Right kidney (tissue), 1 donor: Measurements from ENCODE around the gene CXorf65.

ENCODE experiments used
- DNase-seq: peaks from one replicate; pipeline ENCODE4 v3.0.0-alpha.2; 2016

CXorf65 gene

GRCh38 chrX:71107245-71107644 is 705 bp upstream of the CXorf65 start:
- no peak for DNase-seq

GRCh38 chrX:71105628-71106027 is 912 bp downstream of the CXorf65 start:
- no peak for DNase-seq

GRCh38 chrX:71103110-71103983 is 3.2 kb downstream of the CXorf65 start:
- peak; percentile 31 for DNase-seq

- no peak for DNase-seq
Measured at GRCh38 chrX:71102292-71102691, 4.2 kb downstream of the CXorf65 start.

DNA sequence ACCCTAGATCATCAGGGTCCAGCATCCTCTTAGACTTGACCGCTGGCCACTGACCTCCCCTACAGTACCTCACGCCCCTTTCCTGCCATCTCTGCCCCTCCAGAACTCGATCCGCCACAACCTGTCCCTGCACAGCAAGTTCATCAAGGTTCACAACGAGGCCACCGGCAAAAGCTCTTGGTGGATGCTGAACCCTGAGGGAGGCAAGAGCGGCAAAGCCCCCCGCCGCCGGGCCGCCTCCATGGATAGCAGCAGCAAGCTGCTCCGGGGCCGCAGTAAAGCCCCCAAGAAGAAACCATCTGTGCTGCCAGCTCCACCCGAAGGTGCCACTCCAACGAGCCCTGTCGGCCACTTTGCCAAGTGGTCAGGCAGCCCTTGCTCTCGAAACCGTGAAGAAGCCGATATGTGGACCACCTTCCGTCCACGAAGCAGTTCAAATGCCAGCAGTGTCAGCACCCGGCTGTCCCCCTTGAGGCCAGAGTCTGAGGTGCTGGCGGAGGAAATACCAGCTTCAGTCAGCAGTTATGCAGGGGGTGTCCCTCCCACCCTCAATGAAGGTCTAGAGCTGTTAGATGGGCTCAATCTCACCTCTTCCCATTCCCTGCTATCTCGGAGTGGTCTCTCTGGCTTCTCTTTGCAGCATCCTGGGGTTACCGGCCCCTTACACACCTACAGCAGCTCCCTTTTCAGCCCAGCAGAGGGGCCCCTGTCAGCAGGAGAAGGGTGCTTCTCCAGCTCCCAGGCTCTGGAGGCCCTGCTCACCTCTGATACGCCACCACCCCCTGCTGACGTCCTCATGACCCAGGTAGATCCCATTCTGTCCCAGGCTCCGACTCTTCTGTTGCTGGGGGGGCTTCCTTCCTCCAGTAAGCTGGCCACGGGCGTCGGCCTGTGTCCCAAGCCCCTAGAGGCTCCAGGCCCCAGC is 5.7 kb downstream of the CXorf65 start:
- no peak for DNase-seq

DNA sequence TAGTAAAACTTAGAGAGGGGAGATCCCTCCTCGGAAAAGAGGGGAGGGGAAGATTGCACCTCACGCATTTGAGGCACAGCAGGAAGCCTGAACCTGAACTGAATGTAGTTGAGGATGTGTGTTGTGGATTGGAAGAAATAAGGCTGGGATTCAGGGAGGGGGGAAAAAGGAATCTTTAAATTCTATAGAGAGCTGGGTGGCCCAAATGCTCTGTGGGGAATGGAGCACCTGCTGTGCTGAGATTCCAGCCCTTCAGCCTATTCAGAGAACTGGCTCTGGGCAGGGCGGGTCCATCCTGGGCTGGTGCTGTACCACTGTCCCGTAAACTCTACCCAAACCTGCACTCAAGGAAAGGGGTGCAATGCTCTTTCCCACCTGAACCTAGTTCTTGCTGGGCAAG is 6.8 kb downstream of the CXorf65 start:
- no peak for DNase-seq

- no peak for DNase-seq
Measured at GRCh38 chrX:71098951-71099506, 7.5 kb downstream of the CXorf65 start.

GRCh38 chrX:71098302-71098701 is 8.2 kb downstream of the CXorf65 start:
- DNase-seq: no peak

- no peak for DNase-seq
Measured at GRCh38 chrX:71096760-71097032, 9.8 kb downstream of the CXorf65 start.

GRCh38 chrX:71095981-71096759 is 10.4 kb downstream of the CXorf65 start:
- peak; percentile 61 for DNase-seq

GRCh38 chrX:71095555-71095980 is 11.0 kb downstream of the CXorf65 start, which contains the start of gene FOXO4:
FOXO4 (plus strand) TSS chrX:71095851; CDS start chrX:71096529, 678 bp downstream.
- DNase-seq: peak; percentile 47

GRCh38 chrX:71095033-71095432 is 11.5 kb downstream of the CXorf65 start:
- DNase-seq: no peak

DNA sequence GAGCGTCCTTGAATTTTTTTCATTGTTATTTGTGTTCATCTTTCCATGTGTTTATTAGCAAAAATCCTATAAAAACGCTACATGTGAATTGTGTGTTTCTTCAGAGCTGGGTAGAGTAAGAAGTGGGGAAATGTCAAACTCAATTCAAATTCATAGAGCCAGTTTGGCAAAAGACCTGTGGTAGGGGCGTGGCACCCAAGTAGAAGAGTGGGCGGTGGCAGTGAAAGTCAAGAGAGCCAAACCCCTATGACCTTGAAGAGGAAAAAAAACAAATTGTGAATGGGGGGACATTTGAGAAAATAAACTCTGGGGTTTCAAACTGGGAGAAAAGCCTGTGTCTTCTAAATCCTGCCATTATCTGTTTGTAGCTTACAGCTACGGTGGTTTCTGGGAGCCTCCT is 15.3 kb downstream of the CXorf65 start:
- no peak for DNase-seq

DNA sequence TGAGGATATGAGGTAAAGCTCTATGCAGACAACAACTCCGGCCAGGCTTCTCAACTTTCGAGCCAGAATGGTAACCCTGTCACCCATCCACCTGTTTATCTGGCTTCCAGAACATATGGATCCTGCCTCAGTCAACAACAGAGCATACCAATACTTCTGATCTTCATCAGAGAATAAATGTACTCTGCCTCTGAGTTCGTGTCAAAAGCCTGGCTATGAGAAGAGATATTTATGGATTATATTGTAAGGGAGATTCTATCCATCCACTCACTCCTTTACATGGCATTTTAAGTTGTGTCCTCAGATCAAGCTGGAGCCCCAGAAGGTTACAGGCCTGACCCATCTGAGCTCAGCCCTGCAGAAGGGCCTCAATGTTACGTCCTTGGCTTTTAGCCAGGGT is 20.6 kb downstream of the CXorf65 start:
- DNase-seq: no peak

DNA sequence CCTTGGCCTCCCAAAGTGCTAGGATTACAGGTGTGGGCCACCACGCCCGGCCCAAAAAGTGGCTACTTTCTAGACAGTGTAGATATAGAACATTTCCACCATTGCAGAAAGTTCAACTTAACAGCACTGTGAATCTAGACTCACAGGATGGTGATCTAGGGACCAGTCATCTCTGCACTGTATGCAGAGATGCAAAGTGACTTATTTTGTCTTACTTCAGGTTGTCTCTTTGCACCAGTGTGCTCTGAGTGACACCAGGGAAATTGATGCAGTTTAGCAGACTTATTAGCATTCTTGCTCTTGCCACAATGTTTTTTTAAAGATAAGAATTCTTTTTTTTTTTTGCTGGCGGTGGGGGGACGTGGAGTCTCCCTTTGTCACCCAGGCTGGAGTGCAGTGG is 23.7 kb downstream of the CXorf65 start:
- DNase-seq: no peak

DNA sequence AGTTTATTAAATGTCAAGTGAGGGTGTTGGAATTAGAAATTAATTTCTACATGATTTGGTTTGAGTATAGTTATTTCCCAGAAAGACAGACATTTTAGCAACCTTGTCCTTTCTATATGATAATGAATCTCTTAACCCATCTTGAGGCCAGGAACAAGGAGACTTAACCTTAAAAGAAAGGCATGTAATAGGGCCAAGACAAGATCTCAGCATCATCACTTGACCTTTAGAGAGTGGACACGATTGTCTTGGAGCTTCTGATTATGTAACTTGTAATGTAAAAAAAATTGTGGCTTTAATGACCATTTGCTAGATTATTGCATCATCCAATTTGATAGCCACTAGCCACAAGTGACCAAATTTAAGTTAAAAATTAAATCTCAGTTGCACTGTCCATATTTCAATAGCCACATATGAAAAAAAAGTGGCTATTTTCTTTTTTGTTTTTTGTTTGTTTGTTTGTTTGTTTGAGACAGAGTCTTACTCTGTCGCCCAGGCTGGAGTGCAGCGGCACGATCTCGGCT is 24.4 kb downstream of the CXorf65 start:
- DNase-seq: no peak

DNA sequence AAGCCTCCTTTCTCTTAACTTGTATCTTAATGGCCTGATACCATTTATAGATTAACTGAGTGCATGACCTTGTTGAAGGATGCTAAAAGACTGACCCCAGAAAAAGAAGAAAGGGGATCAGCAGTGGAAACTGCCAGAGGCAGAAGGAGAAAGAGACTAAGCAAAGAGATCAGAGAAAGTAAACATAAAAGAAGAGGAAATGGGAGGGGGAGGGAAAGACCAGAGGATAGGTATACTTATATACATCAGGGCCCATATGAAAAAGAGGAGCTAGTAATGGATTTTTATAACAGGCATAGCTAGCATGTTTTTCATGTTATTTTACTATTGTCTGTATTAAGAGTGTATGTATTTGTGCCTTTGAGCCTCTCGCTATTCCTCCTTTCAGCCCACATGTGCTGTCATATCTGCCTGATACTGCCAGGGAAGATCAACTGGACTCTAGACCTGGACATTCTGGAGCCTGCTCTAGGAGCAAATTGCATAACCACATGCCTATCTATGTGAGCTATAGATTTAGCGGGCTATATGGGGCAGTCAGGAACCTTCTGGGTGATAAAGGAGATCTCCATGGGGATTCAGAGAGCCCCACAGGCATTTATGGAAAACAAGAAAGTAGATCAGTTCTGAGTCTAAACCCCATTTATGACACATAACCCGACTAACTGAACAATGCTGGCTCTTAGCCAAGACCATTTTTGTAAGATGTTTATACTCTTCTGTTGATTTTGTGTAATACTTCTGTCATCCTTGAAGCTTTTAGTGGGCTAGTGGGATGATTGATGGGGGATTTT is 25.0 kb downstream of the CXorf65 start:
- DNase-seq: no peak

- DNase-seq: no peak
Measured at GRCh38 chrX:71070531-71070930, 36.0 kb downstream of the CXorf65 start.

DNA sequence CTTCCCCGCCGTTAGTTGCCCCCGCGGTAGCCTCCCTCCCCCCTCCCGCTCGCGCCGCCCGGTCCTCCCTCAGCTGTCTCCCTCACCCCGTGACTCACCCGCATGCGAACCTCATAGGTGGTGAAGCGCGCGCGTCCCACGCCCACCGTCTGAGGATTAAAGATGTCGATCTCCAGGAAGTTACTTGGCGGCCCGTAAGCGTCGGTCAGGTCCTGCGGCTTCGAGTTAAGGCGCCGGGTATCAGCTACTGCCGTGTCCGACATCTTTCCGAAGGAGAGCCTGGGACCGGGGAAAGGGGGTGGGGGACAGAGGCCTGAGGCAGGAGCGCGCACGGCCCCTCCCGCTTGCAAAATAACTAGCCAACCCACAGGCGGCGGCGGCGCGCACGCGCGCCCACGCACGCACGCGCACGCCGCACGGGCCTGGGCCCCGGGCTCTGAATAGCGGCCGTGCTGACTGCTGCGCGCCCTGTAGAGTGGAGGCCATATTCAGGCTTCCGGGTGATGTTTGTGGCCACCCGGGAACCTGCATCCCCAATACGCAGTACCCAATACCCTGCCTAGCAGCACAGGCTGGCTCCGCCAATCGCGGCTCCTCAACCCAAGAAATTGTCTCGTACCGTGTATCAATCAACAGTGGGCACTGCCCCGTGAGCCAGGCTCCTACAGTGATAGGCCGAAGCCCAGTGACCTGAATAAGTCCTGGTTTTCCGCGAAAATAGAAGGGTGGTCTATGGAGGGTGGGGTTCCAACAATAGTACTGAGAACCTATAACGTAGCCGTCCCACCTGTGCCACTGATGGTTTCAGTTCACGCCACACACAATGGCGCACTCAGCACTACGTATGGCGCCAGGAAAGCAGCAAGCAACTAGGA is 38.3 kb downstream of the CXorf65 start, which contains the start of gene SNX12:
TSS of gene SNX12 (minus strand) at position 291 of the 875 bp plus-strand sequence. CDS start at position 263, 28 bp downstream.
- DNase-seq: peak; percentile 93

DNA sequence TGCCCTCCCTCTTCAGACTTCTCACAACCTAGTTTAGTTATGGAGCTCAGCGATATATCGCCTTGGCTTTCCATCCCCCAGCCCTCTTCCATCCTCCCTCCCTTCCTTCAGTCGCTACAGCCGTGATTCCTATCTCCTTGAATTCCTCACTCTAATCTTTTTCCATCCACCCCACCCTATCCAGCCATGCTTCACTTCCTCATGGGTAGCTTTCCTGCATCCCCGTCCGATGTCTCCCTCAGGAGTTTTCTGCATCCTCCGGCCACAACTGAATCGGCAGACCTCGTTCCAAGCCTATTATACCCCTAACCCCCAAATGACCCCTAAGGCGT is 38.9 kb downstream of the CXorf65 start:
- DNase-seq: no peak
